ENCODE data around the gene C17orf67.

Gene C17orf67

DNA sequence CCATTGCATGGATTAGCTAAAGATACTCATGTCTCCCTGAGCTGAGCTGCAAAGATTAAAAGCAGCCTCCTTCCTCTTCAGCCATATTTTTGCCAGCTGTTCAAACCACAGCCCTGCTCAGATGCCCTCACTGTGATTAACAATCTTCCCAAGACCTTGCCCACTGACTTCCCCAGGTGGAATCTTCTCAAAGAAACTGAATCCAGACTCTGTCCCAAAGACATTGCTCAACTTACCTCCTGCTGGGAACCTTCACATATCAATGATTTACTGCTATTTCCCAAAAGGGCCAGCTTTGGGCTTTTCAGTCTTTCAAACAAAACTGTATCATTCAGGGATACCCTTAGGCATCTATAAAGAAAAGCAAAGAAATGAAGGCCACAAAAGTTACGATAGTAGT is 9.2 kb downstream of the C17orf67 start:
- TF ChIP-seq TAF1 (IDR thresholded peaks at IDR 0.05; ENCODE audit: borderline replicate concordance, insufficient read depth, low read length) (no peak), POLR2AphosphoS5 (IDR thresholded peaks at IDR 0.05; ENCODE audit: low read depth, low read length) (no peak), SIN3A (IDR thresholded peaks at IDR 0.05; ENCODE audit: borderline replicate concordance, insufficient read depth, low read length) (no peak), FOXP2 (optimal IDR thresholded peaks at IDR 0.05; ENCODE audit: borderline replicate concordance, extremely low read depth, extremely low read length, insufficient read depth) (no peak)
- TF ChIP-seq, protein P1, sequence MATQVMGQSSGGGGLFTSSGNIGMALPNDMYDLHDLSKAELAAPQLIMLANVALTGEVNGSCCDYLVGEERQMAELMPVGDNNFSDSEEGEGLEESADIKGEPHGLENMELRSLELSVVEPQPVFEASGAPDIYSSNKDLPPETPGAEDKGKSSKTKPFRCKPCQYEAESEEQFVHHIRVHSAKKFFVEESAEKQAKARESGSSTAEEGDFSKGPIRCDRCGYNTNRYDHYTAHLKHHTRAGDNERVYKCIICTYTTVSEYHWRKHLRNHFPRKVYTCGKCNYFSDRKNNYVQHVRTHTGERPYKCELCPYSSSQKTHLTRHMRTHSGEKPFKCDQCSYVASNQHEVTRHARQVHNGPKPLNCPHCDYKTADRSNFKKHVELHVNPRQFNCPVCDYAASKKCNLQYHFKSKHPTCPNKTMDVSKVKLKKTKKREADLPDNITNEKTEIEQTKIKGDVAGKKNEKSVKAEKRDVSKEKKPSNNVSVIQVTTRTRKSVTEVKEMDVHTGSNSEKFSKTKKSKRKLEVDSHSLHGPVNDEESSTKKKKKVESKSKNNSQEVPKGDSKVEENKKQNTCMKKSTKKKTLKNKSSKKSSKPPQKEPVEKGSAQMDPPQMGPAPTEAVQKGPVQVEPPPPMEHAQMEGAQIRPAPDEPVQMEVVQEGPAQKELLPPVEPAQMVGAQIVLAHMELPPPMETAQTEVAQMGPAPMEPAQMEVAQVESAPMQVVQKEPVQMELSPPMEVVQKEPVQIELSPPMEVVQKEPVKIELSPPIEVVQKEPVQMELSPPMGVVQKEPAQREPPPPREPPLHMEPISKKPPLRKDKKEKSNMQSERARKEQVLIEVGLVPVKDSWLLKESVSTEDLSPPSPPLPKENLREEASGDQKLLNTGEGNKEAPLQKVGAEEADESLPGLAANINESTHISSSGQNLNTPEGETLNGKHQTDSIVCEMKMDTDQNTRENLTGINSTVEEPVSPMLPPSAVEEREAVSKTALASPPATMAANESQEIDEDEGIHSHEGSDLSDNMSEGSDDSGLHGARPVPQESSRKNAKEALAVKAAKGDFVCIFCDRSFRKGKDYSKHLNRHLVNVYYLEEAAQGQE (IDR thresholded peaks at IDR 0.05; ENCODE audit: insufficient read depth in 1 of 2, low read depth in 2 of 2, low read length in 2 of 2), result no peak

GRCh38 chr17:56823848-56824247 is 9.9 kb downstream of the C17orf67 start:
- TF ChIP-seq, protein P1 (IDR thresholded peaks at IDR 0.05; ENCODE audit: insufficient read depth in 1 of 2, low read depth in 2 of 2, low read length in 2 of 2), result no peak
- TF ChIP-seq POLR2AphosphoS5 (IDR thresholded peaks at IDR 0.05; ENCODE audit: low read depth, low read length), result no peak
- no peak for TF ChIP-seq TAF1 (IDR thresholded peaks at IDR 0.05; ENCODE audit: borderline replicate concordance, insufficient read depth, low read length)
- TF ChIP-seq SIN3A (IDR thresholded peaks at IDR 0.05; ENCODE audit: borderline replicate concordance, insufficient read depth, low read length), result no peak
- no peak for TF ChIP-seq FOXP2 (optimal IDR thresholded peaks at IDR 0.05; ENCODE audit: borderline replicate concordance, extremely low read depth, extremely low read length, insufficient read depth)

DNA sequence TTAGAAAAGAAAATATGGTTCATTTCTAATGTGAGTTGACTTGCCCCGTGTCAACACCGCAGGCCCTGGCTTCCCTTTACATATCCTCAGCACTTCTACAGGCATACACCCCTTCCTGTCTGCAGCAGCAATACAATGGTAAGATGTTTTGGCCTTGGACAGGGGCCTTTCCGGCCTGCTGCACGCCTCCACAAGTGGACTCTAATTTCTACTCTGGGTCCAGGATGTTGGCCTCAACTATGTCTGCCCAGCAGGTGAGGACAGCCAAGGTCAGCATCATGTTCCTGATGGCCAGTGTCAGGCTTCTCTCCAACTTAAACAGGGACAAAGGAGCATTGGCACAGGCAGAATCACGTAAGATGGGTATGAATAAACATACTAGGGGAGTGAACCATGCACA is 11.0 kb downstream of the C17orf67 start:
- TF ChIP-seq, protein P1 (IDR thresholded peaks at IDR 0.05; ENCODE audit: insufficient read depth in 1 of 2, low read depth in 2 of 2, low read length in 2 of 2), result peak in 1 of 2 experiments; percentile 37; a peak in 1 of 4 replicates
- TF ChIP-seq TAF1 (IDR thresholded peaks at IDR 0.05; ENCODE audit: borderline replicate concordance, insufficient read depth, low read length) (no peak), POLR2AphosphoS5 (IDR thresholded peaks at IDR 0.05; ENCODE audit: low read depth, low read length) (no peak), FOXP2 (optimal IDR thresholded peaks at IDR 0.05; ENCODE audit: borderline replicate concordance, extremely low read depth, extremely low read length, insufficient read depth) (no peak), SIN3A (IDR thresholded peaks at IDR 0.05; ENCODE audit: borderline replicate concordance, insufficient read depth, low read length) (no peak)

GRCh38 chr17:56821847-56822534 is 11.7 kb downstream of the C17orf67 start:
- TF ChIP-seq, protein P1 (IDR thresholded peaks at IDR 0.05; ENCODE audit: insufficient read depth in 1 of 2, low read depth in 2 of 2, low read length in 2 of 2), result no peak
- TF ChIP-seq TAF1 (IDR thresholded peaks at IDR 0.05; ENCODE audit: borderline replicate concordance, insufficient read depth, low read length) (no peak), SIN3A (IDR thresholded peaks at IDR 0.05; ENCODE audit: borderline replicate concordance, insufficient read depth, low read length) (no peak), FOXP2 (optimal IDR thresholded peaks at IDR 0.05; ENCODE audit: borderline replicate concordance, extremely low read depth, extremely low read length, insufficient read depth) (no peak), POLR2AphosphoS5 (IDR thresholded peaks at IDR 0.05; ENCODE audit: low read depth, low read length) (no peak)
